ENCODE measurements around the gene CLIP4. TPM values are rescaled to one million over a fixed set of nuclear protein-coding genes. Genes with fewer than 3 reads are reported as not detected.

CLIP4 gene
- total RNA-seq, 1 experiment from 2014 or later: 0.39 TPM

- no peak for TF ChIP-seq STAT6 (CRISPR knock-in tag; conservative IDR thresholded peaks at IDR 0.05; ENCODE audit: low read depth)
- no peak for TF ChIP-seq JAZF1 (CRISPR knock-in tag; IDR thresholded peaks at IDR 0.05)
- no peak for TF ChIP-seq ZNF532 (CRISPR knock-in tag; IDR thresholded peaks at IDR 0.05; ENCODE audit: borderline replicate concordance)
- TF ChIP-seq TCF7 (CRISPR knock-in tag; IDR thresholded peaks at IDR 0.05; ENCODE audit: low read depth): no peak
- no peak for TF ChIP-seq AFF4 (CRISPR knock-in tag; IDR thresholded peaks at IDR 0.05; ENCODE audit: borderline replicate concordance)
- TF ChIP-seq FOXJ3 (CRISPR knock-in tag; IDR thresholded peaks at IDR 0.05; ENCODE audit: borderline replicate concordance): no peak
- no peak for TF ChIP-seq HMGA2 (CRISPR knock-in tag; IDR thresholded peaks at IDR 0.05)
- TF ChIP-seq TEAD1 (CRISPR knock-in tag; IDR thresholded peaks at IDR 0.05): no peak
- TF ChIP-seq ETV6 (CRISPR knock-in tag; IDR thresholded peaks at IDR 0.05): no peak
Observed at GRCh38 chr2:29182334-29182733, 67.1 kb downstream of the CLIP4 start (continued).

GRCh38 chr2:29182920-29183319 lies 67.7 kb downstream of the CLIP4 start:
- H3K4me3 Mint-ChIP-seq: no peak overlapping the region
- H3K9me3 Mint-ChIP-seq: peaks cover 7% of the 10 kb centered on the region
- ChIA-PET CTCF (interaction anchor here (0.6 kb wide), 2 partner anchors 41 to 616 kb away, joined by 3 to 4 read pairs; no protein-coding TSS in a partner anchor), POLR2A (no interaction called here)
- H3K27ac Mint-ChIP-seq: no peak overlapping the region
- DNase-seq (ENCODE audit: low spot score) (no peak), ATAC-seq (no peak)
- peaks cover 19% of the 10 kb centered on the region for H3K27me3 Mint-ChIP-seq (ENCODE audit: low read depth)
- H3K4me1 Mint-ChIP-seq: no peaks in the 10 kb centered on the region
- H3K36me3 Mint-ChIP-seq: peaks cover 5% of the 10 kb centered on the region
- TF ChIP-seq TCF7 (CRISPR knock-in tag; IDR thresholded peaks at IDR 0.05; ENCODE audit: low read depth) (no peak), ZNF219 (CRISPR knock-in tag; IDR thresholded peaks at IDR 0.05; ENCODE audit: borderline replicate concordance) (no peak), ZNF317 (CRISPR knock-in tag; IDR thresholded peaks at IDR 0.05; ENCODE audit: borderline replicate concordance, low read depth) (no peak), ZNF512 (CRISPR knock-in tag; IDR thresholded peaks at IDR 0.05; ENCODE audit: borderline replicate concordance) (no peak), ELF4 (CRISPR knock-in tag; IDR thresholded peaks at IDR 0.05; ENCODE audit: low read depth) (no peak), MXD4 (CRISPR knock-in tag; IDR thresholded peaks at IDR 0.05; ENCODE audit: borderline replicate concordance) (no peak), ZNF416 (CRISPR knock-in tag; IDR thresholded peaks at IDR 0.05) (no peak), ZNF425 (CRISPR knock-in tag; conservative IDR thresholded peaks at IDR 0.05) (no peak), USF2 (CRISPR knock-in tag; IDR thresholded peaks at IDR 0.05) (no peak), FOXP1 (CRISPR knock-in tag; IDR thresholded peaks at IDR 0.05; ENCODE audit: borderline replicate concordance) (no peak), E2F5 (CRISPR knock-in tag; IDR thresholded peaks at IDR 0.05) (no peak)
